Calu3 (cell line): ENCODE measurements around the gene ELOB. TPM values are rescaled to one million over a fixed set of nuclear protein-coding genes. Genes with fewer than 3 reads are reported as not detected.

Experiments
- BruUV-seq: library from RNA; stranded (reverse); fragments of 400-500 nt; replicated peaks from 2 replicates; lab custom pipeline; 2021; lab: Mats Ljungman, UMichigan
- CTCF ChIA-PET: fragments of 300-600 bp; sonication (Branson Sonifier 250); formaldehyde crosslinking; loops from one replicate; lab custom pipeline; 2022; ENCODE audit warnings: antibody characterized with exemption; lab: Charles Lee
- DNase-seq: peaks from one replicate; pipeline ENCODE4 v3.0.0; 2022
- H3K27ac Mint-ChIP-seq: one replicate; pipeline ENCODE4 v1.8.0; 2022; ENCODE audit warnings: mixed read lengths; ENCODE audit not compliant: unreplicated experiment
- H3K27me3 Mint-ChIP-seq: one replicate; pipeline ENCODE4 v1.8.0; 2022; ENCODE audit warnings: mixed read lengths; ENCODE audit not compliant: unreplicated experiment
- H3K36me3 Mint-ChIP-seq: one replicate; pipeline ENCODE4 v1.8.0; 2022; ENCODE audit warnings: mild to moderate bottlenecking, moderate library complexity, mixed read lengths; ENCODE audit not compliant: insufficient read depth, unreplicated experiment
- H3K4me1 Mint-ChIP-seq: one replicate; pipeline ENCODE4 v1.8.0; 2022; ENCODE audit warnings: mild to moderate bottlenecking, low read depth, mixed read lengths; ENCODE audit not compliant: unreplicated experiment
- H3K4me3 Mint-ChIP-seq: one replicate; pipeline ENCODE4 v1.8.0; 2022; ENCODE audit warnings: mild to moderate bottlenecking, low read depth, moderate library complexity, mixed read lengths; ENCODE audit not compliant: unreplicated experiment
- H3K9me3 Mint-ChIP-seq: one replicate; pipeline ENCODE4 v1.8.0; 2022; ENCODE audit warnings: low read depth, mixed read lengths; ENCODE audit not compliant: unreplicated experiment
- intact Hi-C: fragments of 100-400 bp; cut with micrococcal nuclease; formaldehyde crosslinking; loops from one replicate; pipeline ENCODE4 v1.10.0; 2022; ENCODE audit not compliant: unreplicated experiment
- total RNA-seq: library from RNA; stranded (reverse); gene quantifications from 2 replicates; pipeline ENCODE4 v1.2.3, GENCODE V29; 2022
- TF ChIP-seq, protein P1 (sequence below): fragments of 200-600 bp; IDR thresholded peaks from one replicate; pipeline ENCODE4 v1.8.0; 2022; ENCODE audit warnings: antibody characterized with exemption; ENCODE audit not compliant: unreplicated experiment

ELOB gene
- total RNA-seq, 1 experiment from 2014 or later = 269 TPM

DNA sequence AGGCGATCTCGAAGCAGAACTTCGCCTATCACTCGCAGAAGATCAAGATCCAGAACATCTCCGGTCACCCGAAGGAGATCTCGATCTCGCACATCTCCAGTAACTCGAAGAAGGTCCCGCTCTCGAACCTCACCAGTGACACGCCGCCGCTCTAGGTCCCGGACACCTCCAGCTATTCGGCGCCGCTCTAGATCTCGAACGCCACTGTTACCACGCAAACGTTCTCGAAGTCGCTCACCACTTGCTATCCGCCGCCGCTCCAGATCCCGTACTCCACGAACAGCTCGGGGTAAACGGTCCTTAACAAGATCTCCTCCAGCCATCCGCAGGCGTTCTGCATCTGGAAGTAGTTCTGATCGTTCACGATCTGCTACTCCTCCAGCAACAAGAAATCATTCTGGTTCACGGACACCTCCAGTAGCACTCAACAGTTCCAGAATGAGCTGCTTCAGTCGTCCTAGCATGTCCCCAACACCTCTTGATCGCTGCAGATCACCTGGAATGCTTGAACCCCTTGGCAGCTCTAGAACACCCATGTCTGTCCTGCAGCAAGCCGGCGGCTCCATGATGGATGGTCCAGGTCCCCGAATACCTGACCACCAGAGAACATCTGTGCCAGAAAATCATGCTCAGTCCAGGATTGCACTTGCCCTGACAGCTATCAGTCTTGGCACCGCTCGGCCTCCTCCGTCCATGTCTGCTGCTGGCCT, 10.5 kb downstream of the ELOB start:
- BruUV-seq = no TSS peak
- H3K36me3 Mint-ChIP-seq = peaks cover 100% of the 10 kb centered on the region
- peaks cover 8% of the 10 kb centered on the region for H3K9me3 Mint-ChIP-seq
- H3K27me3 Mint-ChIP-seq = no peaks in the 10 kb centered on the region
- peak overlapping the region; percentile 64 for H3K27ac Mint-ChIP-seq
- DNase-seq = no peak
- TF ChIP-seq, protein P1, sequence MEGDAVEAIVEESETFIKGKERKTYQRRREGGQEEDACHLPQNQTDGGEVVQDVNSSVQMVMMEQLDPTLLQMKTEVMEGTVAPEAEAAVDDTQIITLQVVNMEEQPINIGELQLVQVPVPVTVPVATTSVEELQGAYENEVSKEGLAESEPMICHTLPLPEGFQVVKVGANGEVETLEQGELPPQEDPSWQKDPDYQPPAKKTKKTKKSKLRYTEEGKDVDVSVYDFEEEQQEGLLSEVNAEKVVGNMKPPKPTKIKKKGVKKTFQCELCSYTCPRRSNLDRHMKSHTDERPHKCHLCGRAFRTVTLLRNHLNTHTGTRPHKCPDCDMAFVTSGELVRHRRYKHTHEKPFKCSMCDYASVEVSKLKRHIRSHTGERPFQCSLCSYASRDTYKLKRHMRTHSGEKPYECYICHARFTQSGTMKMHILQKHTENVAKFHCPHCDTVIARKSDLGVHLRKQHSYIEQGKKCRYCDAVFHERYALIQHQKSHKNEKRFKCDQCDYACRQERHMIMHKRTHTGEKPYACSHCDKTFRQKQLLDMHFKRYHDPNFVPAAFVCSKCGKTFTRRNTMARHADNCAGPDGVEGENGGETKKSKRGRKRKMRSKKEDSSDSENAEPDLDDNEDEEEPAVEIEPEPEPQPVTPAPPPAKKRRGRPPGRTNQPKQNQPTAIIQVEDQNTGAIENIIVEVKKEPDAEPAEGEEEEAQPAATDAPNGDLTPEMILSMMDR = no peak
- intact Hi-C loops = no loop called here
- peaks cover 35% of the 10 kb centered on the region for H3K4me1 Mint-ChIP-seq
- H3K4me3 Mint-ChIP-seq = no peak overlapping the region
- CTCF ChIA-PET = no interaction called here

GRCh38 chr16:2765462-2766404, 11.3 kb downstream of the ELOB start:
- CTCF ChIA-PET = no interaction called here
- intact Hi-C loops = no loop called here
- Mint-ChIP-seq H3K27me3 (no peaks in the 10 kb centered on the region), H3K27ac (peak overlapping the region; percentile 64), H3K9me3 (peaks cover 8% of the 10 kb centered on the region), H3K4me1 (peaks cover 35% of the 10 kb centered on the region), H3K4me3 (no peak overlapping the region), H3K36me3 (peaks cover 100% of the 10 kb centered on the region)
- DNase-seq = no peak
- TF ChIP-seq, protein P1 = no peak
- no TSS peak for BruUV-seq

GRCh38 chr16:2764718-2765117, 12.4 kb downstream of the ELOB start:
- H3K27ac Mint-ChIP-seq = peak overlapping the region; percentile 64
- DNase-seq = no peak
- CTCF ChIA-PET = no interaction called here
- no peak overlapping the region for H3K4me3 Mint-ChIP-seq
- H3K9me3 Mint-ChIP-seq = peaks cover 8% of the 10 kb centered on the region
- peaks cover 100% of the 10 kb centered on the region for H3K36me3 Mint-ChIP-seq
- intact Hi-C loops = no loop called here
- TF ChIP-seq, protein P1 = no peak
- no peaks in the 10 kb centered on the region for H3K27me3 Mint-ChIP-seq
- BruUV-seq = no TSS peak
- H3K4me1 Mint-ChIP-seq = peaks cover 39% of the 10 kb centered on the region

DNA sequence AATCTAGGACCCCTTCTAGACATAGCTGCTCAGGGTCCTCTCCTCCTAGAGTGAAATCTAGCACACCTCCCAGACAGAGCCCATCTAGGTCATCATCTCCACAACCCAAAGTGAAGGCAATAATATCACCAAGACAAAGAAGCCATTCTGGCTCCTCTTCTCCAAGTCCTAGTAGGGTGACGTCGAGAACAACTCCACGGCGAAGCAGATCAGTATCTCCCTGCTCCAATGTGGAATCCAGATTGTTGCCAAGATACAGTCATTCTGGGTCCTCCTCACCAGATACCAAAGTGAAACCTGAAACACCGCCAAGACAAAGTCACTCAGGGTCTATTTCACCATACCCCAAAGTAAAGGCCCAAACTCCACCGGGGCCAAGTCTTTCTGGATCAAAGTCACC, 13.9 kb downstream of the ELOB start:
- peaks cover 100% of the 10 kb centered on the region for H3K36me3 Mint-ChIP-seq
- CTCF ChIA-PET = interaction anchor here (0.7 kb wide), 1 partner anchor 35 kb away, joined by 3 read pairs; the partner anchor contains the start of gene PRSS41
- H3K9me3 Mint-ChIP-seq = peaks cover 8% of the 10 kb centered on the region
- peak overlapping the region; percentile 57 for H3K27ac Mint-ChIP-seq
- no peak for DNase-seq
- H3K27me3 Mint-ChIP-seq = no peaks in the 10 kb centered on the region
- TF ChIP-seq, protein P1 = no peak
- H3K4me3 Mint-ChIP-seq = peak overlapping the region; percentile 17
- BruUV-seq = no TSS peak
- intact Hi-C loops = no loop called here
- H3K4me1 Mint-ChIP-seq = peaks cover 33% of the 10 kb centered on the region
